Stimulated activated CD4-positive, alpha-beta T cell treated with anti-CD3 and anti-CD28 coated beads, Interleukin-4, amount 100 ng/mL, for 24 hours (primary cell): Measurements from ENCODE around the gene RAB3D.
"Not testable (repeated sequence)": the region's sequence is repeated elsewhere in the genome, so short reads cannot be mapped to it uniquely, and the experiment has no call there.

Experiments
- DNase-seq: peaks from one replicate; pipeline ENCODE4 v3.0.0-alpha.2; 2020

The RAB3D gene

GRCh38 chr19:11338121-11338520, 1.3 kb downstream of the RAB3D start:
- no peak for DNase-seq

- DNase-seq: no peak
Observed at GRCh38 chr19:11337080-11337479, 2.4 kb downstream of the RAB3D start.

- no peak for DNase-seq
Observed at GRCh38 chr19:11335449-11336146, 3.9 kb downstream of the RAB3D start.

GRCh38 chr19:11333838-11334237, 5.6 kb downstream of the RAB3D start:
- not testable (repeated sequence) for DNase-seq

GRCh38 chr19:11332822-11333221, 6.6 kb downstream of the RAB3D start:
- no peak for DNase-seq

GRCh38 chr19:11331502-11331901, 8.0 kb downstream of the RAB3D start:
- DNase-seq: no peak

GRCh38 chr19:11330127-11330526, 9.3 kb downstream of the RAB3D start:
- DNase-seq: no peak

- DNase-seq: no peak
Observed at GRCh38 chr19:11325544-11325943, 13.9 kb downstream of the RAB3D start.

GRCh38 chr19:11324748-11325389, 14.6 kb downstream of the RAB3D start:
- DNase-seq: no peak

- peak; percentile 33 for DNase-seq
Observed at GRCh38 chr19:11324079-11324661, 15.3 kb downstream of the RAB3D start.

GRCh38 chr19:11323601-11324078, 15.8 kb downstream of the RAB3D start:
- no peak for DNase-seq

- no peak for DNase-seq
Observed at GRCh38 chr19:11322269-11323024, 17.0 kb downstream of the RAB3D start.

GRCh38 chr19:11321191-11322126, 18.0 kb downstream of the RAB3D start:
- DNase-seq: no peak

GRCh38 chr19:11320278-11320995, 19.0 kb downstream of the RAB3D start:
- DNase-seq: not testable (repeated sequence)

- DNase-seq: no peak
Observed at GRCh38 chr19:11306337-11306736, 33.1 kb downstream of the RAB3D start.

GRCh38 chr19:11304936-11305335, 34.5 kb downstream of the RAB3D start:
- DNase-seq: no peak

- no peak for DNase-seq
Observed at GRCh38 chr19:11300811-11301120, 38.7 kb downstream of the RAB3D start.

GRCh38 chr19:11299946-11300810, 39.3 kb downstream of the RAB3D start:
- no peak for DNase-seq

GRCh38 chr19:11296264-11296663, 43.2 kb downstream of the RAB3D start:
- no peak for DNase-seq

GRCh38 chr19:11295665-11296245, 43.7 kb downstream of the RAB3D start, which contains the start of gene TSPAN16:
Gene TSPAN16, plus strand, starts transcription at chr19:11296160. Its CDS starts 138 bp downstream, at chr19:11296298.
- DNase-seq: no peak
